Brain microvascular endothelial cell (primary cell): ENCODE data around the gene SRPRA.
"Not testable (repeated sequence)": the region's sequence is repeated elsewhere in the genome, so short reads cannot be mapped to it uniquely, and the experiment has no call there.

Experiments
- DNase-seq: peaks from one replicate; pipeline ENCODE4 v3.0.0-alpha.2; 2020
- H3K27ac ChIP-seq: fragments of 250-450 bp; sonication (Bioruptor Pico); 2 replicates; pipeline ENCODE4 v1.5.1; 2020; ENCODE audit warnings: mild to moderate bottlenecking, moderate library complexity
- H3K27me3 ChIP-seq: fragments of 250-450 bp; sonication (Bioruptor Pico); replicated peaks from 2 replicates; pipeline ENCODE4 v1.5.1; 2020; ENCODE audit warnings: mild to moderate bottlenecking
- H3K36me3 ChIP-seq: fragments of 250-450 bp; sonication (Bioruptor Pico); replicated peaks from 2 replicates; pipeline ENCODE4 v1.5.1; 2020; ENCODE audit warnings: mild to moderate bottlenecking
- H3K4me3 ChIP-seq: 2 replicates; pipeline ENCODE4 v1.5.1; 2011; ENCODE audit warnings: low read depth, mild to moderate bottlenecking, control low read depth, low read length, moderate library complexity
- CTCF ChIP-seq: IDR thresholded peaks from 2 replicates; pipeline ENCODE4 v1.5.1; 2011; ENCODE audit warnings: low read depth, mild to moderate bottlenecking, moderate library complexity, low read length, control low read depth, inconsistent platforms; ENCODE audit errors: missing control alignments
- in situ Hi-C: cut with HindIII; loops from 2 replicates; pipeline ENCODE4 v1.10.0; 2017; ENCODE audit warnings: low sequenced_read_pairs, low pct_ligation_motif_present

Gene SRPRA

GRCh38 chr11:126257144-126257543, 11.6 kb downstream of the SRPRA start:
- Histone ChIP-seq H3K4me3 (no peak overlapping the region), H3K27me3 (no peaks in the 10 kb centered on the region), H3K27ac (no peak overlapping the region), H3K36me3 (peaks cover 17% of the 10 kb centered on the region)
- no peak for DNase-seq
- in situ Hi-C loops = no loop called here
- TF ChIP-seq CTCF = no peak

GRCh38 chr11:126256216-126256615, 12.5 kb downstream of the SRPRA start:
- no peak for TF ChIP-seq CTCF
- Histone ChIP-seq H3K36me3 (peaks cover 9% of the 10 kb centered on the region), H3K27me3 (no peaks in the 10 kb centered on the region), H3K4me3 (no peak overlapping the region), H3K27ac (no peak overlapping the region)
- DNase-seq = no peak
- in situ Hi-C loops = no loop called here

- DNase-seq, in situ Hi-C loops: not testable (repeated sequence)
Observed at GRCh38 chr11:126255507-126255906, 13.2 kb downstream of the SRPRA start.

GRCh38 chr11:126254819-126255218, 13.9 kb downstream of the SRPRA start:
- DNase-seq = no peak
- H3K27ac ChIP-seq = no peak overlapping the region
- in situ Hi-C loops = no loop called here
- no peak overlapping the region for H3K4me3 ChIP-seq
- peaks cover 8% of the 10 kb centered on the region for H3K36me3 ChIP-seq
- H3K27me3 ChIP-seq = no peaks in the 10 kb centered on the region
- no peak for TF ChIP-seq CTCF

More at GRCh38 chr11:126255507-126255906, 13.2 kb downstream of the SRPRA start:
- not testable (repeated sequence) for H3K27me3 ChIP-seq, H3K27ac ChIP-seq, H3K4me3 ChIP-seq, H3K36me3 ChIP-seq

GRCh38 chr11:126253265-126253664, 15.4 kb downstream of the SRPRA start:
- no peak for TF ChIP-seq CTCF
- H3K27ac ChIP-seq = no peak overlapping the region
- H3K4me3 ChIP-seq = no peak overlapping the region
- no peak for DNase-seq
- no peaks in the 10 kb centered on the region for H3K27me3 ChIP-seq
- peaks cover 10% of the 10 kb centered on the region for H3K36me3 ChIP-seq
- in situ Hi-C loops = no loop called here

GRCh38 chr11:126246636-126247035, 22.1 kb downstream of the SRPRA start:
- H3K27me3 ChIP-seq = no peaks in the 10 kb centered on the region
- in situ Hi-C loops = no loop called here
- peaks cover 4% of the 10 kb centered on the region for H3K36me3 ChIP-seq
- H3K4me3 ChIP-seq = no peak overlapping the region
- no peak overlapping the region for H3K27ac ChIP-seq
- no peak for TF ChIP-seq CTCF
- DNase-seq = peak; percentile 36
